ENCODE results near the gene ZBTB5. TPM values are rescaled to one million over a fixed set of nuclear protein-coding genes. Genes with fewer than 3 reads are reported as not detected.
"Not testable (repeated sequence)": the region's sequence is repeated elsewhere in the genome, so short reads cannot be mapped to it uniquely, and the experiment has no call there.

The ZBTB5 gene
- total RNA-seq, 1 experiment from 2014 or later = 9.0 TPM

- no peak for DNase-seq (ENCODE audit: low spot score)
These were observed 21.6 kb upstream of the ZBTB5 start for GRCh38 chr9:37486616-37487548.

- DNase-seq (ENCODE audit: low spot score) = no peak
These were observed 21.0 kb upstream of the ZBTB5 start for GRCh38 chr9:37486256-37486615.

- peak; percentile 94 for DNase-seq (ENCODE audit: low spot score)
These were observed 20.4 kb upstream of the ZBTB5 start, which contains the start of gene POLR1E for GRCh38 chr9:37485389-37486255. Gene POLR1E, plus strand, starts transcription at chr9:37485948. Its CDS starts 100 bp downstream, at chr9:37486048.

GRCh38 chr9:37480759-37481158 is 15.5 kb upstream of the ZBTB5 start:
- DNase-seq (ENCODE audit: low spot score) = no peak

- not testable (repeated sequence) for DNase-seq (ENCODE audit: low spot score)
These were observed 12.9 kb upstream of the ZBTB5 start for GRCh38 chr9:37477987-37478619.

GRCh38 chr9:37477443-37477842 is 12.2 kb upstream of the ZBTB5 start:
- not testable (repeated sequence) for DNase-seq (ENCODE audit: low spot score)

- no peak for DNase-seq (ENCODE audit: low spot score)
These were observed 11.7 kb upstream of the ZBTB5 start for GRCh38 chr9:37476930-37477329.

GRCh38 chr9:37474438-37474837 is 9.2 kb upstream of the ZBTB5 start:
- no peak for DNase-seq (ENCODE audit: low spot score)

GRCh38 chr9:37473982-37474381 is 8.7 kb upstream of the ZBTB5 start:
- DNase-seq (ENCODE audit: low spot score) = not testable (repeated sequence)

- peak; percentile 58 for DNase-seq (ENCODE audit: low spot score)
These were observed 6.9 kb upstream of the ZBTB5 start for GRCh38 chr9:37471942-37472684.

GRCh38 chr9:37468620-37469019 is 3.4 kb upstream of the ZBTB5 start:
- no peak for DNase-seq (ENCODE audit: low spot score)

GRCh38 chr9:37467530-37467929 is 2.3 kb upstream of the ZBTB5 start:
- DNase-seq (ENCODE audit: low spot score) = not testable (repeated sequence)

GRCh38 chr9:37466037-37466709 is 923 bp upstream of the ZBTB5 start:
- peak; percentile 50 for DNase-seq (ENCODE audit: low spot score)

- peak; percentile 56 for DNase-seq (ENCODE audit: low spot score)
These were observed 613 bp downstream of the ZBTB5 start for GRCh38 chr9:37464426-37465248.

- no peak for DNase-seq (ENCODE audit: low spot score)
These were observed 1.2 kb downstream of the ZBTB5 start for GRCh38 chr9:37464006-37464405.

- DNase-seq (ENCODE audit: low spot score) = no peak
These were observed 8.4 kb downstream of the ZBTB5 start for GRCh38 chr9:37456817-37457216.

GRCh38 chr9:37455884-37456647 is 9.2 kb downstream of the ZBTB5 start:
- no peak for DNase-seq (ENCODE audit: low spot score)

- no peak for DNase-seq (ENCODE audit: low spot score)
These were observed 11.0 kb downstream of the ZBTB5 start for GRCh38 chr9:37454238-37454637.

- DNase-seq (ENCODE audit: low spot score) = peak; percentile 33
These were observed 11.4 kb downstream of the ZBTB5 start for GRCh38 chr9:37453827-37454226.

Measured in HT-29 (cell line).